Neutrophil (primary cell): ENCODE data around the gene OXCT1.
"Not testable (repeated sequence)": the region's sequence is repeated elsewhere in the genome, so short reads cannot be mapped to it uniquely, and the experiment has no call there.

ENCODE experiments used
- H3K27ac ChIP-seq: fragments of 200-600 bp; sonication (generic); 2 replicates; pipeline ENCODE4 v1.5.1; 2016; ENCODE audit warnings: mild to moderate bottlenecking, moderate library complexity
- H3K27me3 ChIP-seq: fragments of 200-600 bp; sonication (generic); 2 replicates; pipeline ENCODE4 v1.6.0; 2016; ENCODE audit warnings: mild to moderate bottlenecking
- H3K36me3 ChIP-seq: fragments of 200-600 bp; sonication (generic); 2 replicates; pipeline ENCODE4 v1.5.1; 2017
- H3K4me1 ChIP-seq, 2 experiments: fragments of 200-600 bp in 1 of 2; sonication (generic) in 1 of 2; 1 replicate in 1 of 2; 2 replicates in 1 of 2; pipeline versions ENCODE4 v1.5.1 to v1.6.1; 2013 to 2016; ENCODE audit warnings: low read depth in 1 of 2, low read length in 1 of 2, mild to moderate bottlenecking in 1 of 2, moderate library complexity in 1 of 2; ENCODE audit not compliant: control insufficient read depth in 1 of 2, insufficient read depth in 1 of 2
- H3K4me3 ChIP-seq, 2 experiments: fragments of 200-600 bp in 1 of 2; sonication (generic) in 1 of 2; 1 replicate in 1 of 2; 2 replicates in 1 of 2; pipeline ENCODE4 v1.5.1; 2013 to 2016; ENCODE audit warnings: low read depth in 1 of 2, low read length in 1 of 2, mild to moderate bottlenecking in 1 of 2, moderate library complexity in 1 of 2
- H3K9me3 ChIP-seq: fragments of 200-600 bp; sonication (generic); 2 replicates; pipeline ENCODE4 v1.5.1; 2016
- TF ChIP-seq, protein P1 (sequence below): fragments of 200-600 bp; sonication (generic); IDR thresholded peaks from 2 replicates; pipeline ENCODE4 v1.5.1; 2016; ENCODE audit warnings: antibody characterized with exemption

OXCT1 gene

DNA sequence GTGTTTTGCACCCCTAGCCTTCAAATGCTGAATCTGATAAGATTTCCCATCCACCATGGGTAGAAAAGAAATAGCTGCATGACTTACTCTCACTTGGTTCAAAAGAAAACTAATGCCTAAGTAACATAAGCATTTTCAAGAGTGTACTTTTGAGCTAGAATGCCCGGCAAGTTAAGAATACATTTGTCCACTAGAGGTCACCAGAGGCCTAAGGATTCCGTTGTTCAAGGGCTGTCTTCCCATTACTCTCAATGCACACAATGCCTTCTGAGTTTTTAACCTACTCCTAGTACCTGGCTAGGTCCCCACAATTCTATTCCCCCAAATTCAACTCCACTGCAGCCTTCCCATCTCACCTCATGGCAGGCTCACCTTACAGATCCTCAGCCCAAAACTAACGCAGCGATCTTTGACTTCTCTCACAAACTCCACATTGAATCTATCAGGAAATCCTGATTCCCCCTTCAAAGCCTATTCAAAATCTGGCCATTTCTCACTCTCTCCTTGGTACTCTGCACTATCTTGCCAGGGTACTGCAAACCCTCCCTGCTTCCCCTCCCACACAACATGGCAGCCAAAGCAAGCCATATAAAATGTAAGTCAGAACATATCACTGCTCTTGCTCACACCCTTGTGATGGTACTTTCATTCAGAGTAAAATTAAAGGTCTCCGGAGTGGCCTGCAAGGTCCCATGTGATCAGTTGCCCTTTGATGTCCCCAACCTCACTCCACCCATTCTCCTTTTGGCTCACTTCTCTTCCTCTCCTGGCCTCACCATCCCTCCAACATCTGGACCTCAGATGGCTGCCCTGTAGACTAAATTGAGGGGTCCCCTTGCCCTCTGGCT is 13.4 kb downstream of the OXCT1 start:
- no peak overlapping the region for H3K4me3 ChIP-seq
- H3K36me3 ChIP-seq: no peaks in the 10 kb centered on the region
- no peaks in the 10 kb centered on the region for H3K9me3 ChIP-seq
- TF ChIP-seq, protein P1, sequence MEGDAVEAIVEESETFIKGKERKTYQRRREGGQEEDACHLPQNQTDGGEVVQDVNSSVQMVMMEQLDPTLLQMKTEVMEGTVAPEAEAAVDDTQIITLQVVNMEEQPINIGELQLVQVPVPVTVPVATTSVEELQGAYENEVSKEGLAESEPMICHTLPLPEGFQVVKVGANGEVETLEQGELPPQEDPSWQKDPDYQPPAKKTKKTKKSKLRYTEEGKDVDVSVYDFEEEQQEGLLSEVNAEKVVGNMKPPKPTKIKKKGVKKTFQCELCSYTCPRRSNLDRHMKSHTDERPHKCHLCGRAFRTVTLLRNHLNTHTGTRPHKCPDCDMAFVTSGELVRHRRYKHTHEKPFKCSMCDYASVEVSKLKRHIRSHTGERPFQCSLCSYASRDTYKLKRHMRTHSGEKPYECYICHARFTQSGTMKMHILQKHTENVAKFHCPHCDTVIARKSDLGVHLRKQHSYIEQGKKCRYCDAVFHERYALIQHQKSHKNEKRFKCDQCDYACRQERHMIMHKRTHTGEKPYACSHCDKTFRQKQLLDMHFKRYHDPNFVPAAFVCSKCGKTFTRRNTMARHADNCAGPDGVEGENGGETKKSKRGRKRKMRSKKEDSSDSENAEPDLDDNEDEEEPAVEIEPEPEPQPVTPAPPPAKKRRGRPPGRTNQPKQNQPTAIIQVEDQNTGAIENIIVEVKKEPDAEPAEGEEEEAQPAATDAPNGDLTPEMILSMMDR: peak; percentile 64
- H3K27me3 ChIP-seq: no peaks in the 10 kb centered on the region
- H3K27ac ChIP-seq: no peak overlapping the region
- H3K4me1 ChIP-seq: no peaks in the 10 kb centered on the region

DNA sequence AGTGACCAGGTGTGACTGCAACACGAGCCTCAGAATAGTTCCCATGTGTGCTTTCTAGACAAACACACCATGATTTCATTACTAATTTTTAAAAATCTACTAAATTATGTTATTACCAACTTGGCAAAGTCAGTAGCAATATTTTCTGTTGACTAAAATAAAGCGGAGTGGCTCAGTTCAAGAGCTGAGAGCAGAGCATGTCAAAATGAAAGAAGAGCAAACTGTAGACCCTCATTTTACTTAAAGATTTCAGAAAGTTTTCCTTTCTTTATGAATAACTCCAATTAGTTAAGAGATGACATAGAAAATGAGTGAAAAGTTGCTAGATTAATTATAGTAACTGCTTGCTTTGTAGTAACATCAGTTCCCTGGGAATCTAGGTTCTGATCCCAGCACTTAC is 17.9 kb downstream of the OXCT1 start:
- Histone ChIP-seq H3K27ac (no peak overlapping the region), H3K27me3 (no peaks in the 10 kb centered on the region), H3K36me3 (peaks cover 10% of the 10 kb centered on the region), H3K4me3 (no peak overlapping the region), H3K9me3 (no peaks in the 10 kb centered on the region), H3K4me1 (no peaks in the 10 kb centered on the region)
- TF ChIP-seq, protein P1: no peak

DNA sequence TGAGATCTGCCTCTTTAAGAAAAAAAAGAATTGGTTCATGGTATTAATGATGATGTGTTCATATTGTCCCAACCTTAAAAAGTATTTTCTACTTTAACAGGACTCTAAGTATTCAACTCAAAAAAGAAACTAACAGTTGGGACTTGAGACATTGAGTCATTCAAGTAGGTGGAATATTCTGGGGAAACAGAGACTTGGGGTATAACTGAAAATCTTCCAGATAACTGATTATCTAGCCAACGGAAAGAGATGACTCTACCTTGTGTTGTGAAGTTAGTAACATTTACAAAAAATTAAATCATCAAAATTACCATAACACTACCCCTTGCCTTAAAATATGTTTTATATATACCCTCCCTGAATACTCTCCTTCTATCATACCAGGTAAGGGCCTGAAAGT is 19.1 kb downstream of the OXCT1 start:
- Histone ChIP-seq H3K9me3 (no peaks in the 10 kb centered on the region), H3K27ac (no peak overlapping the region), H3K4me1 (no peaks in the 10 kb centered on the region), H3K36me3 (peaks cover 10% of the 10 kb centered on the region), H3K27me3 (no peaks in the 10 kb centered on the region), H3K4me3 (no peak overlapping the region)
- TF ChIP-seq, protein P1: no peak

DNA sequence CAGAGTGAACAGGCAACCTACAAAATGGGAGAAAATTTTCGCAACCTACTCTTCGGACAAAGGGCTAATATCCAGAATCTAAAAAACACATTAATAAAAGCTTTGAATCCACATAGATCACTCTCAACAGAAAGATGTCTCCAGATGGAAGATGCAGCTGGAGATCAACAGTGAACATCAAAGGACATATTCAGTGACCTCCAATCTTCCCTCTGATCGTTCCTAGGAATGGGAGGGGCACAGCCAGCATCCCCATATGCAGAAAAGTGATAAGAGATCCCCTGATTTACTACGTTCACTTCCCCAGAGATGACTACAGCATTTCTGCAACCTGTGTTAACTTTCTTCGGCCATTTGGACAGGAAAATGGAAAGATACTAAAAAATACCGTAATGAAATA is 21.2 kb downstream of the OXCT1 start:
- TF ChIP-seq, protein P1: no peak
- Histone ChIP-seq H3K4me3 (no peak overlapping the region), H3K9me3 (no peaks in the 10 kb centered on the region), H3K27me3 (no peaks in the 10 kb centered on the region), H3K4me1 (peaks cover 0 to 8% of the 10 kb centered on the region in 2 experiments), H3K36me3 (peaks cover 10% of the 10 kb centered on the region), H3K27ac (no peak overlapping the region)

DNA sequence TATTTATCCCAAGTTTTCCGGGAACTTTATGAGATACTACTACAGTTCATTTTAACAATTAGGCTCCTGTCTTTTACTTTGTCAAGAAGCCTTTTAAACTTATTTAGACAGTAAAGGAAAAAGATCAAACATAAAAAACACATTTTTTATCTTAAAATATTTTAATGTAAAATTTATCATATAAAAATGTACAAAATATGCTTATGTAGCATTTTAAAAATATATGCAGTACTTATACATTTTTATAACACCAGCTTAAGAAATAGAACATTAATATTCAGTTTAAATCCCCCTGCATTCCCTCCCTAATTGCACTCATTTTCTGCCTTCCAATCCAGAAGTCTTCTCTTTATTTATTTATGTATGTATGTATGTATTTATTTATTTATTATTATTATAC is 24.5 kb downstream of the OXCT1 start:
- H3K27ac ChIP-seq, H3K9me3 ChIP-seq, H3K27me3 ChIP-seq, H3K4me3 ChIP-seq: not testable (repeated sequence)
- Histone ChIP-seq H3K4me1 (peaks cover 0 to 13% of the 10 kb centered on the region in 2 experiments), H3K36me3 (peaks cover 10% of the 10 kb centered on the region)

DNA sequence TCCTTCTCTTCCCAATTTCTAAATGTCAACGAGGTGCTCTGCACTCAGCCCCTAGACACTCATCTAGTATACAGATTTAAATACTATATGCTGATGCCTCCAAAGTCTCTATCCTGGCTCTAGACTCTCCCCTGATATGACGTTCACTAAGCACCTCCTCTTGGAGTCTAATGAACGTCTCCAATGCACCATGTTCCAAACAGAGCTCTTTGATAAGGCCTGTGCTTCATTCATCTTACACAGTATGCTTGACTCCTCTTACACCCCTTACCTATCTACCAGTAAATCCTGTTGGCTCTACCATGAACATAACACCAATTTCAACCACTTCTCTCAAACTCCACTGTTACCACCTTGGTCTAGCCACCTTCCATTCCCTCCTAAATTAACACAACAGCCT is 25.7 kb downstream of the OXCT1 start:
- peaks cover 3% of the 10 kb centered on the region for H3K36me3 ChIP-seq
- no peak overlapping the region for H3K27ac ChIP-seq
- no peaks in the 10 kb centered on the region for H3K27me3 ChIP-seq
- no peaks in the 10 kb centered on the region for H3K9me3 ChIP-seq
- no peak overlapping the region for H3K4me3 ChIP-seq
- peaks cover 0 to 13% of the 10 kb centered on the region in 2 experiments for H3K4me1 ChIP-seq
- TF ChIP-seq, protein P1: no peak
